ENCODE data around the gene DOCK1. TPM values are rescaled to one million over a fixed set of nuclear protein-coding genes. Genes with fewer than 3 reads are reported as not detected.
A peak's percentile ranks its signal among the peaks of the same experiment; 100 is the strongest.

DOCK1 gene
- total and polyA plus RNA-seq, 2 experiments from 2014 or later = 22.8 to 45.6 TPM

DNA sequence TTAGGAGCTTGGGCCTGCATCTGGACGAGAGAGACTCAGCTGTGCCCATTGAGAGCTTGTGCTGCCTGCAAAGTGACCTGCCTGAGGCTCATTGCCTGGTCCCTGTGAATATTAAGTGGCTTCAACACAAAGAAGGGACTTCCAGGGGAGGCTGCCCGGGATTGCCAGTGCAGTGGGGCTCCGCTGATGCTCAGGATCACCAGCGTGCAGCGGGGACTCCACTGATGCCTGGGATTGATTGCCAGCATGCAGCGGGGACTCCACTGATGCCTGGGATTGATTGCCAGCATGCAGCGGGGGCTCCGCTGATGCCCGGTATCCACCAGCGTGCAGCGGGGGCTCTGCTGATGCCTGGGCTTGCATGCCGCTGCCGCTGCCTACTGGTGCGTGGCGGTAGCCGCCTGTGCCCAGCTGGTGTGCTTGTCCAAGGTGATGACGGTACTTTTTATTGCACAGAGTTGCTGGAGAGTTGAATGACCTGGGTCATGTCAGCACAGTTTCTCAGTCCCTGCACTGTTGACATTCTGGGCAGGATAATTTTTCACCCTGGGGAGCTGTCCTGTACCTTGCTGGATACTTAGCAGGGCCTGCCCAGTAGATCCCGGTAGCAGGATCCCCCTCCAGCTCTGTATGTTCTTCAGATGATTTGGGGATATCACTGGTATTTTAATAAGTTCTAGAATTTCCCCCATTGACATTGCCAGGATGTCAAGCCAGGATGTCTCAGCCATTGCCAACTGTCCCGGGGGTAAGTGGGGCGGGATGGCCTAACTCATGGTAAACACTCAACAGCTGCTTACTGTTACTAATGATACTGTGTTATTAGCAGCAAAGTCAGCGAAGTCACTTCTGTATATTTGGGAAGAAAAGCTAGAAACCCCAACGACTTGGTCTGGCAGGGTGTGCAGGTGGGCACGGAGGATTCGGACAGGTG lies 13.0 kb downstream of the DOCK1 start:
- Histone ChIP-seq H2AFZ (no peak overlapping the region), H3K4me3 (no peak overlapping the region), H3K9ac (no peak overlapping the region), H3K9me3 (ENCODE audit: low read depth) (no peaks in the 10 kb centered on the region), H3K79me2 (ENCODE audit: insufficient read depth) (peaks cover 97% of the 10 kb centered on the region), H3K9me2 (ENCODE audit: insufficient read depth) (no peaks in the 10 kb centered on the region), H3K36me3 (ENCODE audit: low read depth) (no peaks in the 10 kb centered on the region), H3K27ac (no peak overlapping the region), H3K4me2 (ENCODE audit: unreplicated experiment) (no peak overlapping the region), H3F3A (ENCODE audit: insufficient read depth) (peaks cover 7% of the 10 kb centered on the region; the same call in 1 of the 2 replicates), H3K27me3 (replicated peaks; ENCODE audit: insufficient read depth) (no peaks in the 10 kb centered on the region), H3K4me1 (ENCODE audit: insufficient read depth) (peaks cover 12% of the 10 kb centered on the region), H4K20me1 (ENCODE audit: insufficient read depth) (0 out of 2 replicates have a peak, but pooled peaks cover 4% of the 10 kb centered on the region)
- in situ Hi-C loops (cut with MboI) = no loop called here
- no peak for DNase-seq
- TF ChIP-seq EZH2 (IDR thresholded peaks at IDR 0.05; ENCODE audit: insufficient read depth, poor library complexity, severe bottlenecking) (no peak), EZH2phosphoT487 (IDR thresholded peaks at IDR 0.05; ENCODE audit: insufficient read depth, low read depth) (no peak)
- WGBS, 2 experiments (ENCODE audit: low coverage in 1 of 2, low lambda C conversion rate in 2 of 2, missing lambda C conversion rate in 2 of 2) = 84 to 85% methylated on average over 24 of the region's 24 CpGs

DNA sequence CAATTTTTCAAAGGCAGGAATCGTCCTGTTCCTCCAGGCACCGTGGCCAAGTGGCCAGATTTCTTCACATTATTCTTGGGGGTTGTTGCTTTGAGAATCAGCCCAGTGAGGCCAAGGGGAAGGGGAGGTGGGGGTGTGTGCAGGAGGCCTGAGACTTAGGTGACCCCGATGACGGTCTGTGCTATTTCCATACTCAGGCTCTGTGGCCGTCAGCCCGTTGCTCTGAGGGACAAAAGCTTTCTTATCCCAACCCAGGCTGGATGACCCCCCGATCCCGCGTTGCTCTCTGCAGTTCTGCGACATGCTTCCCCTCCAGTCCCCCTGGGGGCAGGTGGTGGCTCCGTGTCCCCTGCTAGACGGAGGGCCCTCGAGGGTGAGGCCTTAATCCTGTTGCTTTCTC lies 14.2 kb downstream of the DOCK1 start:
- Histone ChIP-seq H3K4me3 (no peak overlapping the region), H3K4me1 (ENCODE audit: insufficient read depth) (peaks cover 12% of the 10 kb centered on the region), H3K27me3 (replicated peaks; ENCODE audit: insufficient read depth) (no peaks in the 10 kb centered on the region), H3K9me2 (ENCODE audit: insufficient read depth) (no peaks in the 10 kb centered on the region), H4K20me1 (ENCODE audit: insufficient read depth) (0 out of 2 replicates have a peak, but pooled peaks cover 4% of the 10 kb centered on the region), H3K79me2 (ENCODE audit: insufficient read depth) (peaks cover 93% of the 10 kb centered on the region), H3F3A (ENCODE audit: insufficient read depth) (peaks cover 8% of the 10 kb centered on the region; the same call in 1 of the 2 replicates), H2AFZ (no peak overlapping the region), H3K9ac (no peak overlapping the region), H3K36me3 (ENCODE audit: low read depth) (no peaks in the 10 kb centered on the region), H3K4me2 (ENCODE audit: unreplicated experiment) (no peak overlapping the region), H3K27ac (no peak overlapping the region), H3K9me3 (ENCODE audit: low read depth) (no peaks in the 10 kb centered on the region)
- 92 to 93% methylated on average over 13 of the region's 13 CpGs for WGBS, 2 experiments (ENCODE audit: low coverage in 1 of 2, low lambda C conversion rate in 2 of 2, missing lambda C conversion rate in 2 of 2)
- TF ChIP-seq EZH2 (IDR thresholded peaks at IDR 0.05; ENCODE audit: insufficient read depth, poor library complexity, severe bottlenecking) (no peak), EZH2phosphoT487 (IDR thresholded peaks at IDR 0.05; ENCODE audit: insufficient read depth, low read depth) (no peak)
- DNase-seq = no peak
- in situ Hi-C loops (cut with MboI) = no loop called here

DNA sequence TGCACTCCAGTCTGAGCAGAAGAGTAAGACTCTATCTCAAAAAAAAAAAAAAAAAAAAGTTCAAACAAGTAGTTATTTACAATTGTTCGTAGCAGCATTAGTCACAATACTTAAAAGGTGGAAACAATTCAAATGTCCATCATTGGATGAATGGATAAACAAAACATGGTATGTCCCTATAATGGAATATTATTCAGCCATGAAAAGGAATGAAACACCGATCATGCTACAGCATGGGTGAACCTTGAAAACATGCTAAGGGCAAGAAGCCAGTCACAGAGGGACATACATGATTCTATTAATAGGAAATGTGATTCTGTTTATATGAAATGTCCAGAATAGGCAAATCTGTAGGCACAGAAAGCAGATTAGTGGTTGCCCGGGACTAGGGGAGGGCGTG lies 15.9 kb downstream of the DOCK1 start:
- Histone ChIP-seq H3K36me3 (ENCODE audit: low read depth) (no peaks in the 10 kb centered on the region), H3K27ac (no peak overlapping the region), H3K4me1 (ENCODE audit: insufficient read depth) (peaks cover 25% of the 10 kb centered on the region), H2AFZ (no peak overlapping the region), H3K4me2 (ENCODE audit: unreplicated experiment) (no peak overlapping the region), H3K9ac (no peak overlapping the region), H3F3A (ENCODE audit: insufficient read depth) (peaks cover 24% of the 10 kb centered on the region), H3K4me3 (no peak overlapping the region), H4K20me1 (ENCODE audit: insufficient read depth) (0 out of 2 replicates have a peak, but pooled peaks cover 4% of the 10 kb centered on the region), H3K9me2 (ENCODE audit: insufficient read depth) (no peaks in the 10 kb centered on the region), H3K79me2 (ENCODE audit: insufficient read depth) (peaks cover 83% of the 10 kb centered on the region), H3K9me3 (ENCODE audit: low read depth) (no peaks in the 10 kb centered on the region), H3K27me3 (replicated peaks; ENCODE audit: insufficient read depth) (no peaks in the 10 kb centered on the region)
- in situ Hi-C loops (cut with MboI) = no loop called here
- WGBS, 2 experiments (ENCODE audit: low coverage in 1 of 2, low lambda C conversion rate in 2 of 2, missing lambda C conversion rate in 2 of 2) = 97 to 99% methylated on average over 4 of the region's 4 CpGs
- TF ChIP-seq EZH2 (IDR thresholded peaks at IDR 0.05; ENCODE audit: insufficient read depth, poor library complexity, severe bottlenecking) = no peak
- no peak for TF ChIP-seq EZH2phosphoT487 (IDR thresholded peaks at IDR 0.05; ENCODE audit: insufficient read depth, low read depth)
- no peak for DNase-seq

DNA sequence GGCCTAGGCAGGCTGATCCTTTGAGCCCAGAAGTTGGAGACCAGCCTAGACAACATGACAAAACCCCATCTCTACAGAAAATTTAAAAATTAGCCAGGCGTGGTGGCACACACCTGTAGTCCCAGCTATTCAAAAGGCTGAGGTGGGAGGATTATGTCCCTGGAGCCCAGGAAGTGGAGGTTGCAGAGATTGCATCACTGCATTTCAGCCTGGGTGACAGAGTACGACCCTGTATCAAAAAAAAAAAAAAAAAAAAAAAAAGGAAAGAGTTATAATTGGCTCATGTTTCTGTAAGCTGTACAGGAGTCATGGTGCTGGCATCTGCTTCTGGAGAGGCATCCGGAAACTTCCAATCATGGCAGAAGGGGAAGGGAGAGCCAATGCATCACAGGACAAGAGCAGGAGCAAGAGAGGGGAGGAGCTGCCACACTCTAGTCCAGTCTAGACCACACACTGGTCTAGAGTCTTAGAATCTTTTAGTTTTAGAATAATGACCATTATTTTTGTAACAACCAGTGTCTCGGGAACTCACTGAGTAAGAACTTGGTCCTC lies 16.8 kb downstream of the DOCK1 start:
- peak; percentile 90 for DNase-seq
- no peaks in the 10 kb centered on the region for H3K27me3 ChIP-seq (replicated peaks; ENCODE audit: insufficient read depth)
- H3K9me2 ChIP-seq (ENCODE audit: insufficient read depth) = no peaks in the 10 kb centered on the region
- in situ Hi-C loops (cut with MboI) = no loop called here
- H3K9ac ChIP-seq = no peak overlapping the region; the same call in 1 of the 2 replicates
- H3F3A ChIP-seq (ENCODE audit: insufficient read depth) = peaks cover 30% of the 10 kb centered on the region
- WGBS, 2 experiments (ENCODE audit: low coverage in 1 of 2, low lambda C conversion rate in 2 of 2, missing lambda C conversion rate in 2 of 2) = 48 to 53% methylated on average over 4 of the region's 4 CpGs
- no peaks in the 10 kb centered on the region for H3K36me3 ChIP-seq (ENCODE audit: low read depth)
- no peak overlapping the region for H2AFZ ChIP-seq
- TF ChIP-seq EZH2 (IDR thresholded peaks at IDR 0.05; ENCODE audit: insufficient read depth, poor library complexity, severe bottlenecking) (no peak), EZH2phosphoT487 (IDR thresholded peaks at IDR 0.05; ENCODE audit: insufficient read depth, low read depth) (no peak)
- H3K27ac ChIP-seq = peak overlapping the region; percentile 73
- H3K9me3 ChIP-seq (ENCODE audit: low read depth) = no peaks in the 10 kb centered on the region
- no peak overlapping the region for H3K4me2 ChIP-seq (ENCODE audit: unreplicated experiment)
- H4K20me1 ChIP-seq (ENCODE audit: insufficient read depth) = 0 out of 2 replicates have a peak, but pooled peaks cover 5% of the 10 kb centered on the region
- peaks cover 83% of the 10 kb centered on the region for H3K79me2 ChIP-seq (ENCODE audit: insufficient read depth)
- H3K4me1 ChIP-seq (ENCODE audit: insufficient read depth) = peaks cover 25% of the 10 kb centered on the region
- no peak overlapping the region for H3K4me3 ChIP-seq
